Endodermal cell (in vitro differentiated cells): Measurements from ENCODE around the gene COX7A2. TPM values are rescaled to one million over a fixed set of nuclear protein-coding genes. Genes with fewer than 3 reads are reported as not detected.

Source experiments
- DNase-seq: peaks from one replicate; pipeline ENCODE4 v3.0.0-alpha.2; 2017
- H3K27ac ChIP-seq: 2 replicates; pipeline ENCODE4 v1.5.1; 2013; ENCODE audit warnings: mild to moderate bottlenecking, low read depth, low read length, moderate library complexity
- H3K27me3 ChIP-seq: 2 replicates; pipeline ENCODE4 v1.6.1; 2013; ENCODE audit warnings: mild to moderate bottlenecking, low read length, moderate library complexity; ENCODE audit not compliant: insufficient read depth, control insufficient read depth, poor library complexity, severe bottlenecking
- H3K36me3 ChIP-seq: 2 replicates; pipeline ENCODE4 v1.7.0; 2013; ENCODE audit warnings: mild to moderate bottlenecking, low read length, moderate library complexity; ENCODE audit not compliant: control insufficient read depth, insufficient read depth
- H3K4me1 ChIP-seq: one replicate; pipeline ENCODE4 v1.7.0; 2013; ENCODE audit warnings: low read length; ENCODE audit not compliant: control insufficient read depth, insufficient read depth
- H3K4me3 ChIP-seq: 2 replicates; pipeline ENCODE4 v1.5.1; 2013; ENCODE audit warnings: mild to moderate bottlenecking, low read length, moderate library complexity
- H3K9ac ChIP-seq: 2 replicates; pipeline ENCODE4 v1.6.1; 2013; ENCODE audit warnings: mild to moderate bottlenecking, low read length, moderate library complexity; ENCODE audit not compliant: poor library complexity, severe bottlenecking; ENCODE audit errors: extremely low read depth
- H3K9me3 ChIP-seq: 2 replicates; pipeline ENCODE4 v1.6.1; 2013; ENCODE audit warnings: mild to moderate bottlenecking, low read length, moderate library complexity; ENCODE audit not compliant: control insufficient read depth
- H3K27ac Mint-ChIP-seq: 2 replicates; pipeline ENCODE4 v1.8.0; 2020; ENCODE audit warnings: mixed read lengths
- H3K27me3 Mint-ChIP-seq: 2 replicates; pipeline ENCODE4 v1.8.0; 2021; ENCODE audit warnings: mild to moderate bottlenecking, mixed read lengths; ENCODE audit not compliant: insufficient read depth
- H3K36me3 Mint-ChIP-seq: 2 replicates; pipeline ENCODE4 v1.8.0; 2020; ENCODE audit warnings: low read depth, mixed read lengths
- H3K4me1 Mint-ChIP-seq: 2 replicates; pipeline ENCODE4 v1.8.0; 2020; ENCODE audit warnings: mixed read lengths
- H3K4me3 Mint-ChIP-seq: 2 replicates; pipeline ENCODE4 v1.8.0; 2020; ENCODE audit warnings: mild to moderate bottlenecking, moderate library complexity, mixed read lengths
- H3K9me3 Mint-ChIP-seq: 2 replicates; pipeline ENCODE4 v1.8.0; 2020; ENCODE audit warnings: mild to moderate bottlenecking, mixed read lengths
- CTCF ChIP-seq: fragments of 200-600 bp; sonication (generic); conservative IDR thresholded peaks from 2 replicates; pipeline ENCODE4 v1.5.0; 2021; ENCODE audit warnings: antibody characterized with exemption, mild to moderate bottlenecking
- WGBS, 2 experiments: methylation state at CpG; one replicate each; pipeline versions ENCODE4 v1.1.5 to v1.1.7; 2013; ENCODE audit warnings: missing lambda C conversion rate in 2 of 2, mixed read lengths in 1 of 2; ENCODE audit not compliant: insufficient coverage in 1 of 2, insufficient read length in 1 of 2; 5-methylcytosine and 5-hydroxymethylcytosine counted together
- total RNA-seq, 2 donors: library from RNA; stranded (reverse); fragmentation: NEBNext Ultra II Directional in 1 of 2; extraction: Animal tissue kit (Norgen Biotek cat#: 25700) in 1 of 2; gene quantifications; 2 replicates in 1 of 2; 3 replicates in 1 of 2; pipeline ENCODE4 v1.2.1, GENCODE V29; 2021

COX7A2 gene
- total RNA-seq, 2 donors from 2014 or later = 399 to 472 TPM

- Mint-ChIP-seq H3K27me3 (peaks cover 98% of the 10 kb centered on the region), H3K36me3 (no peaks in the 10 kb centered on the region), H3K27ac (no peak within 1 kb of the TSS), H3K4me1 (peaks cover 47% of the 10 kb centered on the region), H3K4me3 (peak within 1 kb of the TSS; percentile 48), H3K9me3 (no peaks in the 10 kb centered on the region)
- Histone ChIP-seq H3K4me1 (peaks cover 3% of the 10 kb centered on the region), H3K27me3 (peaks cover 91% of the 10 kb centered on the region), H3K9me3 (no peaks in the 10 kb centered on the region), H3K4me3 (peak within 1 kb of the TSS; percentile 70), H3K27ac (no peak within 1 kb of the TSS), H3K36me3 (no peaks in the 10 kb centered on the region), H3K9ac (peak within 1 kb of the TSS; percentile 9)
- DNase-seq = peak; percentile 90
- 0 to 1% methylated on average over 33 to 64 of the region's 64 CpGs for WGBS, 2 experiments
- no peak for TF ChIP-seq CTCF
These were observed 37.6 kb downstream of the COX7A2 start, which contains the start of gene COL12A1 for GRCh38 chr6:75205776-75206575. TSS of gene COL12A1 (minus strand) at chr6:75206053. CDS start at chr6:75202792, 3,261 bp downstream.

GRCh38 chr6:75204959-75205775 is 38.4 kb downstream of the COX7A2 start:
- H3K36me3 Mint-ChIP-seq = no peaks in the 10 kb centered on the region
- H3K9me3 Mint-ChIP-seq = no peaks in the 10 kb centered on the region
- Histone ChIP-seq H3K27ac (no peak overlapping the region), H3K4me3 (peak overlapping the region; percentile 70), H3K36me3 (no peaks in the 10 kb centered on the region), H3K9ac (peak overlapping the region; percentile 9), H3K4me1 (peaks cover 3% of the 10 kb centered on the region), H3K27me3 (peaks cover 99% of the 10 kb centered on the region), H3K9me3 (no peaks in the 10 kb centered on the region)
- no peak overlapping the region for H3K27ac Mint-ChIP-seq
- peak overlapping the region; percentile 48 for H3K4me3 Mint-ChIP-seq
- peaks cover 96% of the 10 kb centered on the region for H3K27me3 Mint-ChIP-seq
- WGBS, 2 experiments = 1 to 5% methylated on average over 13 to 47 of the region's 47 CpGs
- DNase-seq = peak; percentile 75
- no peak for TF ChIP-seq CTCF
- peaks cover 47% of the 10 kb centered on the region for H3K4me1 Mint-ChIP-seq

- peaks cover 47% of the 10 kb centered on the region for H3K4me1 Mint-ChIP-seq
- peaks cover 95% of the 10 kb centered on the region for H3K27me3 Mint-ChIP-seq
- peaks cover 100% of the 10 kb centered on the region for H3K27me3 ChIP-seq
These were observed 39.2 kb downstream of the COX7A2 start for GRCh38 chr6:75204217-75204958.

More at GRCh38 chr6:75204217-75204958, 39.2 kb downstream of the COX7A2 start:
- peak; percentile 87 for TF ChIP-seq CTCF
- Histone ChIP-seq H3K9ac (no peak overlapping the region), H3K4me3 (peak overlapping the region; percentile 70), H3K36me3 (no peaks in the 10 kb centered on the region), H3K4me1 (peaks cover 3% of the 10 kb centered on the region), H3K27ac (no peak overlapping the region), H3K9me3 (no peaks in the 10 kb centered on the region)
- WGBS, 2 experiments = 0 to 2% methylated on average over 17 to 35 of the region's 35 CpGs
- Mint-ChIP-seq H3K27ac (no peak overlapping the region), H3K4me3 (peak overlapping the region; percentile 48), H3K9me3 (no peaks in the 10 kb centered on the region), H3K36me3 (no peaks in the 10 kb centered on the region)
- DNase-seq = peak; percentile 92
